Osteoblast (primary cell): ENCODE data around the gene MED16. TPM values are rescaled to one million over a fixed set of nuclear protein-coding genes. Genes with fewer than 3 reads are reported as not detected.
"Not testable (repeated sequence)": the region's sequence is repeated elsewhere in the genome, so short reads cannot be mapped to it uniquely, and the experiment has no call there.

Experiments
- DNase-seq: peaks from one replicate; pipeline ENCODE4 v3.0.0; 2011; ENCODE audit warnings: low spot score, mixed read lengths; ENCODE audit not compliant: insufficient read length; ENCODE audit errors: missing footprints
- H2AFZ ChIP-seq: 2 replicates; pipeline ENCODE4 v1.6.0; 2011; ENCODE audit warnings: mild to moderate bottlenecking, low read length
- H3K27ac ChIP-seq: 2 replicates; pipeline ENCODE4 v1.5.1; 2011; ENCODE audit warnings: mild to moderate bottlenecking, low read depth, low read length, moderate library complexity
- H3K27me3 ChIP-seq: 2 replicates; pipeline ENCODE4 v1.6.0; 2012; ENCODE audit warnings: mild to moderate bottlenecking, control low read depth, inconsistent platforms, low read length, moderate library complexity; ENCODE audit not compliant: insufficient read depth
- H3K36me3 ChIP-seq: 2 replicates; pipeline ENCODE4 v1.5.1; 2011; ENCODE audit warnings: mild to moderate bottlenecking, low read length, control low read depth, moderate library complexity; ENCODE audit not compliant: insufficient read depth
- H3K4me1 ChIP-seq: 2 replicates; pipeline ENCODE4 v1.5.1; 2011; ENCODE audit warnings: mild to moderate bottlenecking, low read length, control low read depth, moderate library complexity; ENCODE audit not compliant: insufficient read depth
- H3K4me2 ChIP-seq: 2 replicates; pipeline ENCODE4 v1.6.0; 2011; ENCODE audit warnings: mild to moderate bottlenecking, low read length; ENCODE audit not compliant: insufficient read depth
- H3K4me3 ChIP-seq: fragments of 200-600 bp; sonication (generic); 3 replicates; pipeline ENCODE4 v1.5.1; 2012; ENCODE audit warnings: mild to moderate bottlenecking, low read length, inconsistent platforms; ENCODE audit not compliant: insufficient read depth
- H3K79me2 ChIP-seq: 2 replicates; pipeline ENCODE4 v1.6.0; 2012; ENCODE audit warnings: mild to moderate bottlenecking, low read length, control low read depth, inconsistent platforms; ENCODE audit not compliant: insufficient read depth
- H3K9me3 ChIP-seq: 2 replicates; pipeline ENCODE4 v1.5.1; 2011; ENCODE audit warnings: low read depth, low read length, control low read depth
- H4K20me1 ChIP-seq: 2 replicates; pipeline ENCODE4 v1.6.0; 2012; ENCODE audit warnings: mild to moderate bottlenecking, low read length, control low read depth; ENCODE audit not compliant: insufficient read depth
- CTCF ChIP-seq: IDR thresholded peaks from 2 replicates; pipeline ENCODE4 v1.5.1; 2011; ENCODE audit warnings: mild to moderate bottlenecking, low read depth, low read length, moderate library complexity; ENCODE audit errors: extremely low read depth
- total RNA-seq: library from RNA; depleted of rRNA; stranded (reverse); fragments of >200 nt; gene quantifications from 2 replicates; pipeline ENCODE4 v1.2.3, GENCODE V29; 2012

The MED16 gene
- total RNA-seq, 1 donor = 20.6 TPM

- Histone ChIP-seq H4K20me1 (no peaks in the 10 kb centered on the region), H3K4me2 (no peak overlapping the region), H3K79me2 (no peaks in the 10 kb centered on the region), H3K4me3 (no peak overlapping the region), H3K27me3 (peaks cover 35% of the 10 kb centered on the region), H2AFZ (no peak overlapping the region), H3K36me3 (no peaks in the 10 kb centered on the region), H3K27ac (no peak overlapping the region), H3K4me1 (peaks cover 3% of the 10 kb centered on the region), H3K9me3 (no peaks in the 10 kb centered on the region)
- no peak for DNase-seq
- TF ChIP-seq CTCF = no peak
These were observed 49.7 kb downstream of the MED16 start for GRCh38 chr19:843180-843835.

- not testable (repeated sequence) for H3K9me3 ChIP-seq, H3K4me1 ChIP-seq, H4K20me1 ChIP-seq, H3K4me2 ChIP-seq, H2AFZ ChIP-seq, H3K27ac ChIP-seq, DNase-seq, H3K79me2 ChIP-seq, H3K4me3 ChIP-seq, H3K36me3 ChIP-seq
- peaks cover 29% of the 10 kb centered on the region for H3K27me3 ChIP-seq
These were observed 50.2 kb downstream of the MED16 start for GRCh38 chr19:842802-843179.

- Histone ChIP-seq H3K36me3 (no peaks in the 10 kb centered on the region), H3K27me3 (peaks cover 14% of the 10 kb centered on the region), H3K79me2 (no peaks in the 10 kb centered on the region), H3K27ac (no peak within 1 kb of the TSS), H3K4me2 (no peak within 1 kb of the TSS), H3K9me3 (no peaks in the 10 kb centered on the region), H4K20me1 (no peaks in the 10 kb centered on the region), H3K4me3 (no peak within 1 kb of the TSS), H2AFZ (no peak within 1 kb of the TSS), H3K4me1 (no peaks in the 10 kb centered on the region)
- DNase-seq = no peak
- no peak for TF ChIP-seq CTCF
These were observed 52.3 kb downstream of the MED16 start, which contains the start of gene PRTN3 for GRCh38 chr19:840519-841206. Gene PRTN3 (plus strand): TSS chr19:840999. CDS start chr19:841009, 10 bp downstream.

- no peak for TF ChIP-seq CTCF
- Histone ChIP-seq H3K79me2 (no peaks in the 10 kb centered on the region), H3K27me3 (peaks cover 2% of the 10 kb centered on the region), H2AFZ (no peak overlapping the region), H3K4me3 (no peak overlapping the region), H3K36me3 (no peaks in the 10 kb centered on the region), H3K4me1 (no peaks in the 10 kb centered on the region), H3K9me3 (no peaks in the 10 kb centered on the region), H4K20me1 (no peaks in the 10 kb centered on the region), H3K4me2 (no peak overlapping the region), H3K27ac (no peak overlapping the region)
- DNase-seq = peak; percentile 80
These were observed 57.7 kb downstream of the MED16 start for GRCh38 chr19:835210-835810.
